Stimulated activated CD8-positive, alpha-beta memory T cell treated with anti-CD3 and anti-CD28 coated beads, Interleukin-7, amount 100 ng/mL, for 48 hours (primary cell): ENCODE results near the gene CTPS2.
"Not testable (repeated sequence)": the region's sequence is repeated elsewhere in the genome, so short reads cannot be mapped to it uniquely, and the experiment has no call there.

Experiments
- DNase-seq, 2 donors: peaks; one replicate each; pipeline ENCODE4 v3.0.0-alpha.2; 2020; ENCODE audit warnings: low read depth in 1 of 2; ENCODE audit errors: extremely low read depth in 1 of 2

CTPS2 gene

GRCh38 chrX:16712548-16713155, at the start of gene CTPS2:
CTPS2 (minus strand) TSS chrX:16712669; CDS start chrX:16702902, 9,767 bp downstream.
- peak in 1 of 2 donors; percentile 20 for DNase-seq

GRCh38 chrX:16761500-16761899, 49.0 kb upstream of the CTPS2 start:
- not testable (repeated sequence) for DNase-seq

GRCh38 chrX:16756724-16757123, 44.3 kb upstream of the CTPS2 start:
- DNase-seq: no peak

- no peak for DNase-seq
Observed at GRCh38 chrX:16754019-16754418, 41.5 kb upstream of the CTPS2 start.

- DNase-seq: no peak
Observed at GRCh38 chrX:16750136-16750535, 37.7 kb upstream of the CTPS2 start.

- DNase-seq: no peak
Observed at GRCh38 chrX:16748425-16748824, 36.0 kb upstream of the CTPS2 start.

- DNase-seq: no peak
Observed at GRCh38 chrX:16745659-16746058, 33.2 kb upstream of the CTPS2 start.

GRCh38 chrX:16745102-16745501, 32.6 kb upstream of the CTPS2 start:
- no peak for DNase-seq

GRCh38 chrX:16743604-16744325, 31.3 kb upstream of the CTPS2 start:
- no peak for DNase-seq

- DNase-seq: no peak
Observed at GRCh38 chrX:16739574-16739973, 27.1 kb upstream of the CTPS2 start.

- no peak for DNase-seq
Observed at GRCh38 chrX:16737024-16737423, 24.6 kb upstream of the CTPS2 start.

- no peak for DNase-seq
Observed at GRCh38 chrX:16733013-16733412, 20.5 kb upstream of the CTPS2 start.

- no peak for DNase-seq
Observed at GRCh38 chrX:16730450-16730849, 18.0 kb upstream of the CTPS2 start.

- DNase-seq: no peak
Observed at GRCh38 chrX:16727637-16728036, 15.2 kb upstream of the CTPS2 start.

- not testable (repeated sequence) for DNase-seq
Observed at GRCh38 chrX:16726347-16726988, 14.0 kb upstream of the CTPS2 start.

GRCh38 chrX:16725072-16725471, 12.6 kb upstream of the CTPS2 start:
- no peak for DNase-seq

- DNase-seq: no peak
Observed at GRCh38 chrX:16722481-16722880, 10.0 kb upstream of the CTPS2 start.

- peak; percentile 82 to 96 for DNase-seq
Observed at GRCh38 chrX:16719334-16720084, 7.0 kb upstream of the CTPS2 start, which contains the start of gene SYAP1. SYAP1 (plus strand) TSS chrX:16719612; CDS start chrX:16719725, 113 bp downstream.

GRCh38 chrX:16718824-16719333, 6.4 kb upstream of the CTPS2 start:
- DNase-seq: no peak

GRCh38 chrX:16716451-16716850, 4.0 kb upstream of the CTPS2 start:
- DNase-seq: not testable (repeated sequence)

- not testable (repeated sequence) for DNase-seq
Observed at GRCh38 chrX:16715638-16716037, 3.2 kb upstream of the CTPS2 start.
